Skeletal muscle satellite cell (primary cell): Measurements from ENCODE around the gene PDCD5.
"Not testable (repeated sequence)": the region's sequence is repeated elsewhere in the genome, so short reads cannot be mapped to it uniquely, and the experiment has no call there.

Experiments used
- H3K27me3 ChIP-seq: 2 replicates; pipeline ENCODE4 v1.7.0; 2013; ENCODE audit warnings: low read length; ENCODE audit not compliant: control insufficient read depth, insufficient read depth
- H3K36me3 ChIP-seq: 2 replicates; pipeline ENCODE4 v1.7.0; 2013; ENCODE audit warnings: mild to moderate bottlenecking, control low read depth, low read length; ENCODE audit not compliant: insufficient read depth
- H3K4me1 ChIP-seq: 2 replicates; pipeline ENCODE4 v1.7.0; 2013; ENCODE audit warnings: low read length; ENCODE audit not compliant: control insufficient read depth, insufficient read depth
- H3K4me2 ChIP-seq: 2 replicates; pipeline ENCODE4 v1.7.0; 2013; ENCODE audit warnings: mild to moderate bottlenecking, low read length
- H3K4me3 ChIP-seq: 2 replicates; pipeline ENCODE4 v1.7.0; 2013; ENCODE audit warnings: low read length
- H3K9ac ChIP-seq: 2 replicates; pipeline ENCODE4 v1.7.0; 2013; ENCODE audit warnings: mild to moderate bottlenecking, low read depth, low read length, moderate library complexity
- H3K9me3 ChIP-seq: replicated peaks from 2 replicates; pipeline ENCODE4 v1.7.0; 2013; ENCODE audit warnings: mild to moderate bottlenecking, control low read depth, low read length

PDCD5 gene

GRCh38 chr19:32558607-32559228, 22.3 kb upstream of the PDCD5 start:
- no peak overlapping the region for H3K9ac ChIP-seq
- no peak overlapping the region for H3K4me3 ChIP-seq
- no peaks in the 10 kb centered on the region for H3K36me3 ChIP-seq
- H3K9me3 ChIP-seq: no peaks in the 10 kb centered on the region
- peaks cover 12% of the 10 kb centered on the region for H3K27me3 ChIP-seq
- no peaks in the 10 kb centered on the region for H3K4me1 ChIP-seq
- no peak overlapping the region for H3K4me2 ChIP-seq

GRCh38 chr19:32563761-32564160, 17.2 kb upstream of the PDCD5 start:
- no peaks in the 10 kb centered on the region for H3K9me3 ChIP-seq
- no peaks in the 10 kb centered on the region for H3K4me1 ChIP-seq
- no peak overlapping the region for H3K4me3 ChIP-seq
- H3K36me3 ChIP-seq: no peaks in the 10 kb centered on the region
- peaks cover 5% of the 10 kb centered on the region for H3K27me3 ChIP-seq
- H3K4me2 ChIP-seq: no peak overlapping the region
- H3K9ac ChIP-seq: no peak overlapping the region

GRCh38 chr19:32566246-32566830, 14.7 kb upstream of the PDCD5 start:
- Histone ChIP-seq H3K4me1 (no peaks in the 10 kb centered on the region), H3K27me3 (peaks cover 7% of the 10 kb centered on the region), H3K9ac (no peak overlapping the region), H3K4me3 (no peak overlapping the region), H3K9me3 (no peaks in the 10 kb centered on the region), H3K4me2 (no peak overlapping the region), H3K36me3 (no peaks in the 10 kb centered on the region)

GRCh38 chr19:32567486-32567885, 13.5 kb upstream of the PDCD5 start:
- no peak overlapping the region for H3K9ac ChIP-seq
- no peaks in the 10 kb centered on the region for H3K36me3 ChIP-seq
- H3K4me2 ChIP-seq: no peak overlapping the region
- H3K4me3 ChIP-seq: no peak overlapping the region
- H3K27me3 ChIP-seq: peaks cover 7% of the 10 kb centered on the region
- H3K9me3 ChIP-seq: no peaks in the 10 kb centered on the region
- no peaks in the 10 kb centered on the region for H3K4me1 ChIP-seq

GRCh38 chr19:32570081-32570785, 10.8 kb upstream of the PDCD5 start:
- Histone ChIP-seq H3K36me3 (no peaks in the 10 kb centered on the region), H3K4me2 (no peak overlapping the region), H3K9me3 (no peaks in the 10 kb centered on the region), H3K4me3 (no peak overlapping the region), H3K4me1 (no peaks in the 10 kb centered on the region), H3K27me3 (peaks cover 16% of the 10 kb centered on the region), H3K9ac (no peak overlapping the region)

GRCh38 chr19:32571471-32572075, 9.4 kb upstream of the PDCD5 start:
- H3K27me3 ChIP-seq: peaks cover 16% of the 10 kb centered on the region
- not testable (repeated sequence) for H3K4me1 ChIP-seq, H3K9ac ChIP-seq, H3K36me3 ChIP-seq, H3K9me3 ChIP-seq, H3K4me2 ChIP-seq, H3K4me3 ChIP-seq

GRCh38 chr19:32572700-32573491, 8.1 kb upstream of the PDCD5 start:
- peaks cover 11% of the 10 kb centered on the region for H3K27me3 ChIP-seq
- H3K4me1 ChIP-seq, H3K9ac ChIP-seq, H3K4me3 ChIP-seq, H3K36me3 ChIP-seq, H3K4me2 ChIP-seq, H3K9me3 ChIP-seq: not testable (repeated sequence)

- no peaks in the 10 kb centered on the region for H3K36me3 ChIP-seq
- no peak overlapping the region for H3K9ac ChIP-seq
Measured at GRCh38 chr19:32573492-32573794, 7.5 kb upstream of the PDCD5 start.

GRCh38 chr19:32576790-32577189, 4.2 kb upstream of the PDCD5 start:
- peaks cover 12% of the 10 kb centered on the region for H3K27me3 ChIP-seq
- H3K9ac ChIP-seq: no peak overlapping the region
- no peak overlapping the region for H3K4me3 ChIP-seq
- H3K36me3 ChIP-seq: no peaks in the 10 kb centered on the region
- H3K4me2 ChIP-seq: no peak overlapping the region
- no peaks in the 10 kb centered on the region for H3K9me3 ChIP-seq
- peaks cover 5% of the 10 kb centered on the region for H3K4me1 ChIP-seq

More at GRCh38 chr19:32573492-32573794, 7.5 kb upstream of the PDCD5 start:
- no peaks in the 10 kb centered on the region for H3K4me1 ChIP-seq
- H3K27me3 ChIP-seq: peaks cover 15% of the 10 kb centered on the region
- H3K4me3 ChIP-seq: no peak overlapping the region
- H3K4me2 ChIP-seq: no peak overlapping the region
- no peaks in the 10 kb centered on the region for H3K9me3 ChIP-seq

- Histone ChIP-seq H3K36me3 (peaks cover 26% of the 10 kb centered on the region), H3K27me3 (peaks cover 4% of the 10 kb centered on the region), H3K4me2 (peak overlapping the region; percentile 95), H3K9ac (peak overlapping the region; percentile 52), H3K4me3 (peak overlapping the region; percentile 96), H3K4me1 (peaks cover 13% of the 10 kb centered on the region), H3K9me3 (no peaks in the 10 kb centered on the region)
Measured at GRCh38 chr19:32580353-32580900, 563 bp upstream of the PDCD5 start.

- Histone ChIP-seq H3K9me3 (no peaks in the 10 kb centered on the region), H3K4me1 (peaks cover 13% of the 10 kb centered on the region), H3K4me3 (peak overlapping the region; percentile 96), H3K9ac (peak overlapping the region; percentile 99), H3K27me3 (peaks cover 4% of the 10 kb centered on the region), H3K36me3 (peaks cover 38% of the 10 kb centered on the region), H3K4me2 (peak overlapping the region; percentile 92)
Measured at GRCh38 chr19:32581705-32582179, 752 bp downstream of the PDCD5 start.
